Activated CD4-positive, alpha-beta T cell treated with anti-CD3 and anti-CD28 coated beads, Interleukin-2, Interleukin-4, amounts not matched to agents 100 ng/mL and 50 ng/mL, durations not matched to agents 16 hours and 8 hours (primary cell): Measurements from ENCODE around the gene RPL10A.

Source experiments
- DNase-seq: peaks from one replicate; pipeline ENCODE4 v3.0.0-alpha.2; 2020; ENCODE audit warnings: low spot score

The RPL10A gene

DNA sequence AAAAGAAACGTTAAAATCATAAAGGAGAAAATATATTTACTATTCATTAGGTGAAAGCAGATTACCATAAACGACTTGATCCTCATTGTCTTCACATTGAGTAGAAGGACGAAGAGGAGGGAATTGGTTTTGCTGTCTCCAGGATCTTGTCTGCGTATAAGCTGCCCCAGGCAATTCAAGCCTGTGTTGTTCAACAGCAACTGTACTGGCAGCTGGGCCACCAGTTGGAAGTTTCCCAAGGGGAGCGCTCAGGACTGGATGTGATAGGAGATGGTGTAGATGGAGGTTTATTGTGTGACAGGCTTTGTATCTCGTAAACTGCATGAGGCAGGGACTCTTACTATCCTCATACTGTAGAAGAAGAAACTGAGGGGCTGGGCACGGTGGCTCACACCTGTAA lies 20.0 kb upstream of the RPL10A start:
- no peak for DNase-seq

DNA sequence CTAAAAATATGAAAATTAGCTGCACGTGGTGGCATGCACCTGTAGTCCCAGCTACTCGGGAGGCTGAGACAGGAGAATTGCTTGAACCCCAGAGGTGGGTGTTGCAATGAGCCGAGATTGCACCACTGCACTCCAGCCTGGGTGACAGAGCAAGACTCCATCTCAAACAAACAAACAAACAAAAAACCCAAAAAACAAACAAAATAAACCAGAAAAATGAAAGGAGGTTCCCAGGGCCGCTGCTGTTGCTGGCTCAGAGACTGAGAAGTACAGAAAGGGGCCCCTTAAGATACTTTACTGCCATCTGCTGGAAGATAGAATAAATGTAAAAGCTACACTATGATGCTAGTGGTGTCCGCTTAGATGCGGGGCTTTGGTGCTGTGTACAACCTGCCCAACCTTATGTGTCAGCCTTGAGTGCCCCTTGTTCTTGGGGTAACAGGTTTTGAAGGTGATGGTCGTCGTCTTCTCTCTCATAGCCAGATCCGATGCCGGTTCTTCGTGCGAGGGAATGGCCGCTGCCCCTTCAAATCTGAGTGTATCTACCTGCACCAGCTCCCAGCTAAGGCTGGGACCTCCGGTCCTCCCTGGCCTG lies 18.8 kb upstream of the RPL10A start:
- DNase-seq: peak; percentile 85

DNA sequence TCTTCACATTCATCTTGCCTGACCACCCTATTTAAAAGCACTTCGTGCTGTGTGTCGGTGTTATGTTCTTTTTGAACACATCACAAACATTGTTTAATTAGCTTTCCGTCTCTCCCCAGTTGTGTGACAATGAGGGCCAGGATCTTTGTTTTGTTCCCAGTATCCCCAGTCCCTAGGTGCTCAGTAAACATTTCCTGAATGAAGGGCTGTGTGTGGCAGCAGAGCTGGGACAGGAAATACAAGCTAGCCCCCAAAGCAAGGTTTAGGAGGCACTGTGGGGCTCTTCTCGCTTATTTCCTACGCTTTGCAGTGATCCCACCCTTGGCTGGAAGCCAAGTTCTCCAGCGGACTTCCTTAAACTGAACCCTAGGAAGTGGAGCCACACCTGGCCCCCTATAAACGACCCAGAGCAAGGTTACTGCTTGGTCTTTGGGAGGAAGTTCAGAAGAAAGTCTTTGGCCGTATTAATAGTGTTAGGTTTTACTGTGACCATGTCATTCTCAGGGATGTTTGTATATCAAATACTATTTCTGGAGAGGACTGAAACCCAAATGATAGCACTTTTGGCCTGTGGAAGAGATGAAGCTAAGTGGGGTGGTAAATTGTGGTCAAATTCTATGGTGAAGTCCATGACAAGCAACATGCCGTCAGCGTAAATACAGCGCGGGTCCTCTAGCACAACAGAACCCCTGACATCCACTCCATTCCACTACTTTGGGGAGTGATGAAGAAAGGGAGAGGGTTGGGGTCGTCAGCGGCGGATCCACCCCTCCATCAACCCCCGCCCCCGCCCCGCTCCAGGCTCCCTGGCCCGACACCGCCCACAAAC lies 16.6 kb upstream of the RPL10A start:
- no peak for DNase-seq

DNA sequence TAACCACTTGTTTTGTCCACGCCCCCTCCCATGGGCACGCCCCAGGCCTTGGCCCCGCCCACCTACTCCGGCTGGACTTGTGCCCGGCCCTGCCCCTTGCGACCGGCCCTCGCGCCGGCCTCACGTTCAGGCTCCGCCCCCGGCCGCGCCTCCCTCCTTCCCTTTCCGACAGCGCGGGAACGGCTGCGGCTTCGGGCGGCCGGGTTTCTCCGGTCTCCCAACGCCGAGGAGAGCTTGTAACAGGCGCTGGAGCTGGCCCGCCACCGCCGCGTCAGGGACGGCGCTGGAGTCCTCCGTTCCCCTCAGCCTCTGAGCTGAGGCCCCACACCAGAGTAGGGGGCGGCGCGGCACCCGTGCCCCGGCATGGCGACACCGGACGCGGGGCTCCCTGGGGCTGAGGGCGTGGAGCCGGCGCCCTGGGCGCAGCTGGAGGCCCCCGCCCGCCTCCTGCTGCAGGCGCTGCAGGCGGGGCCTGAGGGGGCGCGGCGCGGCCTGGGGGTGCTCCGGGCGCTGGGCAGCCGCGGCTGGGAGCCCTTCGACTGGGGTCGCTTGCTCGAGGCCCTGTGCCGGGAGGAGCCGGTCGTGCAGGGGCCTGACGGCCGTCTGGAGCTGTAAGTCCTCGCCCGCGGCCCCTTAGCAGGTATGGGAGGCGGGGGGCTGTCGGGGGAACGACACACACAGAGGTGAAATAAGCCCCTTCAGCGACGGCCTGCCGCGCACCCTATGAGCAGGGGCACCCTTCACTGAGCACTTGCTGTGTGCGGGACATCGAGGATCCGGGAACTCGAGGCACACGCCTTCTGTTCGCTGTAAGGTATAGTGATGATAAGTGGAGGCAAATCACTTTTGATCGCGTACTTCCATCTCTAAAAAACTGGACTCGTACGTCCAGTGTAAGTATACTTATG lies 15.8 kb upstream of the RPL10A start, which contains the start of gene FANCE:
TSS of gene FANCE (plus strand) at position 156 of the 908 bp plus-strand sequence. CDS start at position 364, 208 bp downstream.
- DNase-seq: peak; percentile 96

DNA sequence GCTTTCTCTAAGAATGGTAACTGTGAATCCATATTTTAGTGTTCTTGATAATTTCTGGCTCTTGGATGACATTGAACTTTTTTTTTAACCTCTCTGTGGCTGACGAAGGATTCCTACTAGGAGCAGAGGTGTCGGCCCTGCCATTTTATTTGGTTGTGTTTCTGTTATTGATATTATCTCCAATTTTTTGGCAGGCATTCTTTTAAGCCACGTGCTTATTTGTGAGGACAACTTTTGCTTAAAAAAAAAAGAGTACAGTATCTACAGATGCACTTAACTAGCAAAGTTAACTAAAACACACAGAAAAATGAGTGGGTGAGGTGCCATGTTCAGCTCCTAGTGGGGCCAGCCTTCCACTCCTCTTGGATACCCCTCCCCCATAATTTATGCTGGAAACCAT lies 15.0 kb upstream of the RPL10A start:
- DNase-seq: no peak

DNA sequence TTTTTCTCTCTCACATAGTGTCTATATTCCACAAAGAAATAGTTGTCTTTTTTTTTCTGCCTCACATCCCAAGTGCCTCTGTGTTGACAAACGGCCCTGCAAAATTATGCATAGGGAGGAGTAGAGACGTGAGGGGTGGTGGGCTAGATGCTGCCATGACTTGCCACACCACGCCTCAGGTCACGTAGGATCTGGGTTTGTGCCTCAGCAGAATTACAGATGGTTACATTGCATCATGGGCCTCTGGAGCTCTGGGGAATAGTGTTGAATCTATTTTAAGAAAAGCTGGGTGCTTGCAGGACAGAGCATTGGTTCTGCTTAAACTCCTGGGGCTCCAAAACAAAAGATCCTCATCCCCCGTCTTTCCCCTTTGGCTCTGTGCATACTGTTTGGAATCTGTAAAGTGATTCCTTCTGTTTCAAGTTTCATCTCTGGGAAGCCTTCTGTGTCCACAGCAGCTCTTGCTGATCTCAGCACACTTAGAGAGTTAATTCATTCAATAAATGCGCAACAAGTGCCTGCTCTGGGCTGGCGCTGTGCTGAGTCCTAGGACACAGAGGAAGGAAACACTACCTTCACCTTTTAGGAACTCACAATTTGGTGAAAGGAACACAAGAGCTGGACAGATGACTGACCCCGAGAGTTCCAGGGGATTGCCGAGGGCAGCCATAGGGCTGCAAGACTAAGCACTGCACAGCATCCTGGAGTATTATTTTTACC lies 13.7 kb upstream of the RPL10A start:
- no peak for DNase-seq

DNA sequence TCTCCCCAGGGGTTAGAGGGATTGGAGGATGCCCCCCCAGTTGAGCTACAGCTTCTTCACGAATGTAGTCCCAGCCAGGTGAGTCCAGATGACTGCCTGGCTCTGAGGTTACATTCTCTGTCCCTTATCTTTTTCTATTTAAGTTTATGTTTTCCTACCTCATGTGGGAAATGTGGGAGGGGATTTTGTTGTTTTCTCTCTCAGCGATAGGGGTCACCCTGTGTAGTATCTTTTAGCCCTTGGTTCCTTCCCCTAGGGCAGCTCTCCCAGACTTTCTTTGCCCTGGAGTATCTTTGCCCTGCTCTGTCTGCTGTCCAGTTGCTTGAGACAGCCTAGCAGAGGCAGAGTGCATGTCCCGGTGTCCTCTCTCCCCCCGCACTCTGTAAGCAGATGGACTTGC lies 10.3 kb upstream of the RPL10A start:
- DNase-seq: no peak

DNA sequence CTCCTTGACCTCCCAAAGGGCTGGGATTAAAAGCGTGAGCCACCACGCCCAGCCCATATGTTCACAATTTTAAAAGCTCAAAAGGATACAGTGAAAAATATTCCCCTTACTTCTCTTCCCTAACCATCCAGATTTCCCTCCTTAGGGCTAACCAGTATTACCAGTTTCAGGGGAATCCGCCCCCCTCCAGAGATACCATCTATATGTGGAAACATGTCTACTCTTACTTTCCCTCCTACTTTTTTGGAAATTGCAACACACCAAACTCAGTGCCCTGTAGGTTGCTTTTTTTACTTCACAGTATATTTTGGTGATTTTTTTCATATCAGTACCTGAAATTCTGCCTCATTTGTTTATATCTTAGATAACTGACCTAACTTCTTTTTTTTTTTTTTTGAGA lies 6.9 kb upstream of the RPL10A start:
- no peak for DNase-seq

DNA sequence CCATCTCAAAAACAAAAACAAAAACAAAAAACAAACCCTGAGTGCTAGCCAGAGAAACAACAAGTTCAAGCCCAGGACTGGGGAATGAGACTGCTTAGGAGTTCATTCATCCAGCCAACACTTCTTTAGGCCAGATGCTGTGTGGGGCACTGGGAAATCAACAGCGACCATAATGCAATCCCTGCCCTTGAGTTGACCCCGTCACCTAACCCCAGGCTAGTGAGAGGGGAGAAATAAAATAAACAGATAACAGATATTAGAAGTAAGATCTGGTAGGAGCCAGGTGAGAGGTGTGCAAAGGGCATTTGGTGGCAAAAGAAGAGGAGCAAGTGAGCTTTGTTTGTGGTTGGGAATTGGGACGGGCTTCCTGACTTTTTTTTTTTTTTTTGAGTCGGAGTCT lies 4.9 kb upstream of the RPL10A start:
- no peak for DNase-seq

DNA sequence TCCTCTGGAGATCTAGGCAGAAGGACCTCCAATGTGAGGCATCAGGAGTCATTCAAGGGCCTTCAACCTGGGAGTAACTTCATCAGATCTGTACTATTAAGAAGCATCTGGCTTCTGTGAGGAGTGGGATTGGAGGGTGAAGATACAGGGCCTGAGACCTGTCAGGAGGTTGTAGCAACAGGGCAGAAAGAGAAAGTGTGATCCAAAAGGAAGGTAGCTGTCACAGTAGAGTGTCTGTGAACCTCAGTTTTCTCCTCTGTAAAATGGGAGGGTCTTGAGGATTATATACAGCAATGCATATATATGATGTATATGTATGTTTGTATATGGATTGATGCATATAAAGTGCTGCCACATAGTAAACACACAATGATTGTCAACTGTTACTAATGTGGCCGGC lies 2.6 kb upstream of the RPL10A start:
- DNase-seq: no peak

DNA sequence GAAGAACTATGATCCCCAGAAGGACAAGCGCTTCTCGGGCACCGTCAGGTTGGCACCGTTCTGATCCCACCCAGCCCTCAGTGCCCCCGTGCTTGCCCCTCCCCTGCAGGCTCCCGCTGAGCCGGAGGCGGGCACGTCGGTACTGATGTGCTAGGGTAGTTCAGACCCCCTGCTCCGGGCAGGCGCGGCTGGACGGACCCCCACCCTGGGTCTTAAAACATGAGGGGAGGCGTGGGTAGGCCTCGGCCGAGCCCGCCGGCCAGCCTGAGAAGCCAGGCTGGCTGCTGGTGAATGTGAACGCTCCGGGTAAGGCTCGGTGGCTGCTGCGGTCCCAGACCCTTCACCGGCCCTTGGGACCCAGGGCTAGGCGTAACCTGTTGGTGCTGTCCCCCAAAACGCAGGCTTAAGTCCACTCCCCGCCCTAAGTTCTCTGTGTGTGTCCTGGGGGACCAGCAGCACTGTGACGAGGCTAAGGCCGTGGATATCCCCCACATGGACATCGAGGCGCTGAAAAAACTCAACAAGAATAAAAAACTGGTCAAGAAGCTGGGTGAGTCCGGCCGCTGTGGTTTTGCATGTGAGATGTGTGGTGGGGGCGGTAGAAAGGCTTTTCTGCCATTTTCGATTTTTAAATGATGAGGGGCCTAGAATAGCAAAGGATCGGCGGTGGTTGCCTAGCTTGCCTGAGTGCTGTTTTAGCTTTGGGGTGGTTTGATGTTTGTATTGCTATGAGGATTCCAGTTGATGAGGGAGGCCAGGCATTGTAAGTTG lies 964 bp downstream of the RPL10A start:
- DNase-seq: no peak

DNA sequence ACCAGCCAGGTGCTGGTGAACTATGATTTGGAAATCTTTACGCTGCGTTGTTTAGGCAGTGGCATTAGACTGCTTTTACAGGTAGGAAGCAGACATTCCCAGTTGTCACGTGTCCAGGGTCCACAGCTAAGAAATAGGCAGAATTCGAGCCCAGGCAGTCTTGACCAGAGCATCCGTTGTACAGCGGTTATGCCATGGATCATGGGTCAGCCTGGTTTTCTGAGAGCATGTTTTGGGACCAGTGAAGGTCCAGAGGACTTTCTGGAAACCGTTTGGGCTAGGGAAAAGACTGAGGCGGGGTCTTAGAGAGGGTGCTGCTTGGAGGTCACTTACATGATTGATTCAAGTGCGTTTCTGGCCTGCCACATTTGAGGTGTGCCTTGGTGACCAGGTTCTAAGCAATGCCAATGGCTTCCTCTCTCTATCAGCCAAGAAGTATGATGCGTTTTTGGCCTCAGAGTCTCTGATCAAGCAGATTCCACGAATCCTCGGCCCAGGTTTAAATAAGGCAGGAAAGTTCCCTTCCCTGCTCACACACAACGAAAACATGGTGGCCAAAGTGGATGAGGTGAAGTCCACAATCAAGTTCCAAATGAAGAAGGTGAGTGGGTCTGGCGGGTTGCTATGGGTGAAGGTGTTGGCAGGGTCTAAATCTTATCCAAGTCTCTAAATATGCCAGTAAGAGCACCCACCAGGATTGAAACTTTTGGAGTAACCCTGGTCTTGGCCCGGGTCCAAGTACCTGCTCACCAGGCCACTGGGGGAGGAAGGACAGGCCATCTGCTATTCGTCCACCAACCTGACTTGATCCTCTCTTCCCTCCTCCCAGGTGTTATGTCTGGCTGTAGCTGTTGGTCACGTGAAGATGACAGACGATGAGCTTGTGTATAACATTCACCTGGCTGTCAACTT lies 1.8 kb downstream of the RPL10A start:
- peak; percentile 44 for DNase-seq

DNA sequence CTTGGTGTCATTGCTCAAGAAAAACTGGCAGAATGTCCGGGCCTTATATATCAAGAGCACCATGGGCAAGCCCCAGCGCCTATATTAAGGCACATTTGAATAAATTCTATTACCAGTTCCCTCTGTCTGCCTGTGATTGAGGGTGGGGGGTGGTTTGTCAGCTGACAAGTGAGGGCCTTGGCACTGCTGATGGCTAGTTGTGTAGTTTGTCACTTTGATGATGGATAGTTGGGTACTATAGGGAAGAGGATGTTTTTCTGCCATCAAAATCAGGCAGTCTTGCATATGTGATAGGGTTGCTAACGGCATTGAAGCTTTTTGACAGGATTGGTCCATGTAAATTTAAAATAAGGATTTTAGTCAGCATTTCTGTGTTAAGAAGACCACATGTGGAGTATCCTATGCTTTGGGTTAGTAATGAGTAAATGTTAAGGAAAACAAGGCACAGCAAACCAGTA lies 2.5 kb downstream of the RPL10A start:
- DNase-seq: no peak

DNA sequence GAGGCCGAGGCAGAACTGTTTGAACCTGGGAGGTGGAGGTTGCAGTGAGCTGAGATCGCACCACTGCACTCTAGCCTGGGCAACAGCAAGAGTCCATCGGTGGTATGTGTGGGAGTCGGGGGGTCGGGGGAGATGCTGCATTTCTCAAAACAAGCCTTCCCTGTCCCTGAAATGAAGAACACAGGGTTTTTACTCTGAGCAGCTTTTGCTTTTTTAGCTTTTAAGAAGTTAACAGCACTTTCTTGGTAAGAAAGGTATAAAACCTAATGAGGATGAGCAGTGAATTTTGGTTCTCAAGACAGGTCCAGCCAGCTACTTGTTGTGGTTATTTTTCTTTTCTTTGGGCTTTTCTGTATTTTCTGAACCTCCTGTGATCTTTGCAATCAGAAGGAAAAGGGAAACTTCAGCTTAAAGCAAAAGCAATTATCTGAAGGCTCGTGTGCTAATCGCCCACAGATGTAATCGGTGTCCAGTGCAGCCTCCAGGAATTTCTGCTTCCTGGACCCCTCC lies 3.7 kb downstream of the RPL10A start:
- no peak for DNase-seq

DNA sequence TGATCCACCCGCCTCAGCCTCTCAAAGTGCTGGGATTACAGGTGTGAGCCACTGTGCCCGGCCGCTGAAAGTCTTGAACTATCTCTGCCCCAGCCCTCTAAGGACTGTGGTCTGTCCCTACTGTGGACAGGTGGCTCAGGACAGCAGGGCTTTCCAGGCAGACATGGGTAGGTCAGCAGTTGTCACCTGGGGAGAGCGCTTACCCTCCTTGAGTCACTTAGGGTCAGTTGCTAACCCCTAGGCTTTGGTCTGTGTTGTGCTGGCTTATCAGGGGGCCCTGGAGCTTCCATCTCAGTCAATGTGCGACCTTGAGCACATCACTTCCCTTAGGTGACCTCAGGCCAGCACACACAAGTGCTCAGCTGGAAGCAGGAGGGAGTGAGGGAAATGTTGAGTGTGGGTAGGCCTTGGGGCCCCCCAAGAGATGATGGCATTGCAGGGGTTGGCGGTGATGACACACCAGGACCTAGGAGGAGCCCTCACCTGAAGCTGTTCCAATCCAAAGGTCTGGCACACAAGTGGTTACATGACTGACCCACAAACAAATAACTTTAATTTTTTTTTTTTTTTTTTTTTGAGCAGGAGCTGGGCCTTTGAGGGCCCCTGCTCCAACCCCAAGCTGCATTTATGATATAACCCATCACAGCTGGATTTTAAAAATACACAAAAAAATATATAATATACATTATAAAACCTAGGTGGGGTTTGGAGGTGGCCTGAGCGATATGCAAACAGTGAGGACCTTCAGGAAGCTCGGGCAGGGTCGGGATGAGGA lies 5.1 kb downstream of the RPL10A start:
- no peak for DNase-seq

DNA sequence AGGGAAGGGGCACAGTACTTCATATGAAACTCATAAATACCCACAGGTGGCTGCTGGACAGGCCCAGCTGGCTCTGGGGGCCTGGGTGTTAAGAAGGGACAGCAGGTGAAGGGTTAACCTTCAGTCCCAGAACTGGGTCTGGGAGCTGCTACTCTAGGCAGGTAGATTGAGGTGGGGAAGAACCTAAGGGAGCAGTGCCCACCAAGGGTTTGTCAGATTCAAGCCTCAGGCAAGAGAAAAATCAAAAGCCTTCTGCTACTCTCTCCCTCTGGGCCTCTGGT lies 5.6 kb downstream of the RPL10A start:
- DNase-seq: no peak

DNA sequence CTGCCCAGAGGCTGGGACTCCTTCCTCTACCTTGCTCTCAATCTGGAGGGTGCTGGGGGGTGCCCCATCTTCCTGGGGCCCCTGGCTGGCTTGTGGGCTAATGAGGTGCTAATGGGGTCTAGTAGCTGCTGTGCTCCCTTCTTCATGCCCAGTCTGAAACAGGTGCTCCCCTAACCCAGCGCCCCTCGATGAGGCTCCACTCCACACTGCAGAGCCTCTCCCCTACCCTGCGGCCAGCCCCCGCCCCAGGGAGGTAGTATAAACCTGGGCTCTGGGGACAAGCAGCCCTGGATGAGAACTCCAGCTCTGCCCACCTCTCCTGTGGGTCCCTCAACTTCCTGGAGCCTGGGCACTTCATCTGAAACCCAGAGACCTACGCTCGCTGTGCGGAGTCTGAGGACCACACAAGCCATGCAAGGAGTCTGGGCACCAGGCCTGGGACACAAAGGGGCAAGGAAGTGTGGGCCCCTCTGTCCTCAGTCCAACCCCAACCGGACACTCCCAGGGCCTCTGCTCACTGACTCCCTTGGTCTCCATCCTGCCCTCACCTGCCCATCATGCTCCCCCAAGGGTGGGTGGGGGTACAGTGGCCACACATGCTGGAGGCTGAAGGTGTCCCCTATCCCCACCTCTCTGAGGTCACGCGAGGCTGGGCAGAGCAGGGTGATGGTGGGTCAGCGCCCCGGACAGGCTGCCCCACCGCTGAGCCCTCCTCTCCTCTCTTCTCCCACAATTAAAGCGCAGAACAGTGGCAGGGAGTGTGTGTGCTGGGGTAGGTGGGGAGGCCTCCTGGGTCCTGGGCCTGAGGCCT lies 6.1 kb downstream of the RPL10A start:
- DNase-seq: no peak

DNA sequence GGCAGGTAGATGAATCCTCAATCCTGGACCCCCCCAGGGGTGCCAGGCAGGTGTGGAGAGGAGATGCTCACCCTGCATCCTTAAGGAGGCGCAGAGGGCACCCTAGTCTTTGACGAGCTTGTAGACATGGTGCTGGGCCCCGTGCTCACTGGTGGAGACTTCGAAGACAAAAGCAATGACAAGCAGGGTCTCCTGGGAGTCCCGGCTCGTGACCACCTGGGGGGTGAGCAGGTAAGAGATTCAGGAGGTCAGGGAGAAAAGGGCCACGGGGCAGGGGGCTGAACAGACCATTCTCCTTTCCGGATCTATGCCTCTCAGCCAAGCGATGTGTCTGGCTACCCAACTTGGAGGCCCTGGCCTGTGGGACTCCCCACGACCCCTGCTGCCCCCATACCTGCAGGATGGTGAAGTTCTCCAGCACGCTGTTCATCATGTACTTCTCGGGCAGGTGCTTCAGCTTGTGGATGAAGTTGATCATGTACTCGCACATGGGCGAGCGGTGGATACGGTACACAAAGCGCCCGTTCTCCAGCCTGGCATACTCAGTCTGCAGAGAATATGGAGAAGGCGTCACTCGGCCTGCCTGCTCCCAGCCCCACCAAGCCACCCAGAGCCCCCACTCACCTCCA lies 6.9 kb downstream of the RPL10A start:
- DNase-seq: no peak
